ENCODE results near the gene PCDH9.

- TF ChIP-seq CTCF (IDR thresholded peaks at IDR 0.05) (no peak), POLR2A (IDR thresholded peaks at IDR 0.05) (no peak)
Observed at GRCh38 chr13:66794340-66795031, 435.6 kb downstream of the PCDH9 start.

Data from thyroid gland (tissue), 4 donors.